Embryonic facial prominence (tissue), 1 donor: Measurements from ENCODE around the gene PRR5L.
"Not testable (repeated sequence)": the region's sequence is repeated elsewhere in the genome, so short reads cannot be mapped to it uniquely, and the experiment has no call there.

Source experiments
- DNase-seq: peaks from one replicate; pipeline ENCODE4 v3.0.0-alpha.2; 2016; ENCODE audit errors: extremely low spot score

PRR5L gene

GRCh38 chr11:36460220-36460619, 164.1 kb downstream of the PRR5L start:
- DNase-seq = no peak

GRCh38 chr11:36462321-36462720, 166.2 kb downstream of the PRR5L start:
- DNase-seq = no peak

DNA sequence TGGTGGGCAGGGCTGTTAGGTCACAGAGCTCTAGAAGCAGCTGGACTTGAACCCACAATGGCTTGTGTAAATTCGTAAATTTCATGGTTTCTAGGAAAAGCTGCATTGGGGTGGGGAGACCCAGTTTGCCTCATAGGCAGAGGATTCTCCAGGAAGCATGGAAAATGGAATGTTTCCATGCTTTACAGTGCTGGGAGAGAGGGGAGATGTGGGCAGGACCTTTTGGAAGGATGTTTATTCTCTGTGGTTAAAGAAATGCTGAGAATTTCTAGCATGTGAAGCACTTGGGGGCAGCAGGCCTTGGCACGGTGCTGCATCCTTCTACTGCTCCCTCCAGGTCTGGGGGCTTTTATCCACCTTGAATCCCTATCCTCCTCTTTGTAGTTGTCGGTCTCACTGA, 167.7 kb downstream of the PRR5L start:
- DNase-seq = no peak

- no peak for DNase-seq
Observed at GRCh38 chr11:36464720-36465119, 168.6 kb downstream of the PRR5L start.

DNA sequence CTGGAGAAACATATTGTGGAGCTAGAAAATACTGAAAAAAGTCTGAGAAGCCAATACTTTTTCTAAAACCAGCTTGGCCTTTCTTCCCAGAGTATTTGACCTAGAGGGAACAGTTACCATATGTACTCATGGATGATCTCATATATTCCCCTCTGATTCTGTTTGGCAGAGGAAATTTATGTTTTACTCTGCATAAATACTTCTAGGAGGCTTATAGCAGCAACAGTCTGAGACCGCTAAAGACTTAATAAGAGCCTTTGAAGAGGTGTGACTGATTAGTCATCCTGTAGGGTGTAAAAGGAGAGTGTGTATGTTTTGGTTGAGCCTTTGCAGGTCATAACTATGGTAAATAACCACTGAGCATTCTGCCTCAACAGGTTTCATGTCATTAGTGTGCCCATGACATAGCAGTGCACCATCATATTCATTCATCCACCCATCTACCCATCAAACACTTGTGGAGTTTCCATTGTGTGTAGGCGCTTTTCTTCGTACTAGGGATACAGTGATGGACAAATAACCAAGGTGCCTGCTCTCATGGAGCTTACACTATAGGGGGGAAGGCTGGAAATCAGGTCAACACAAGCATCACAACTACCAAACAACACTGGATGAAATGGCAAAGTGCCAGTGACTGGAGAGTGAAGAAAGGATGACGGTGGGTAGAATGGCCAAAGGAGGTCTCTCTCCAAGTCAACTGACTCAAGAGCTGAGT, 169.5 kb downstream of the PRR5L start:
- no peak for DNase-seq

- no peak for DNase-seq
Observed at GRCh38 chr11:36467012-36467411, 170.9 kb downstream of the PRR5L start.

- no peak for DNase-seq
Observed at GRCh38 chr11:36467916-36468315, 171.8 kb downstream of the PRR5L start.

- no peak for DNase-seq
Observed at GRCh38 chr11:36469063-36469462, 173.0 kb downstream of the PRR5L start.

DNA sequence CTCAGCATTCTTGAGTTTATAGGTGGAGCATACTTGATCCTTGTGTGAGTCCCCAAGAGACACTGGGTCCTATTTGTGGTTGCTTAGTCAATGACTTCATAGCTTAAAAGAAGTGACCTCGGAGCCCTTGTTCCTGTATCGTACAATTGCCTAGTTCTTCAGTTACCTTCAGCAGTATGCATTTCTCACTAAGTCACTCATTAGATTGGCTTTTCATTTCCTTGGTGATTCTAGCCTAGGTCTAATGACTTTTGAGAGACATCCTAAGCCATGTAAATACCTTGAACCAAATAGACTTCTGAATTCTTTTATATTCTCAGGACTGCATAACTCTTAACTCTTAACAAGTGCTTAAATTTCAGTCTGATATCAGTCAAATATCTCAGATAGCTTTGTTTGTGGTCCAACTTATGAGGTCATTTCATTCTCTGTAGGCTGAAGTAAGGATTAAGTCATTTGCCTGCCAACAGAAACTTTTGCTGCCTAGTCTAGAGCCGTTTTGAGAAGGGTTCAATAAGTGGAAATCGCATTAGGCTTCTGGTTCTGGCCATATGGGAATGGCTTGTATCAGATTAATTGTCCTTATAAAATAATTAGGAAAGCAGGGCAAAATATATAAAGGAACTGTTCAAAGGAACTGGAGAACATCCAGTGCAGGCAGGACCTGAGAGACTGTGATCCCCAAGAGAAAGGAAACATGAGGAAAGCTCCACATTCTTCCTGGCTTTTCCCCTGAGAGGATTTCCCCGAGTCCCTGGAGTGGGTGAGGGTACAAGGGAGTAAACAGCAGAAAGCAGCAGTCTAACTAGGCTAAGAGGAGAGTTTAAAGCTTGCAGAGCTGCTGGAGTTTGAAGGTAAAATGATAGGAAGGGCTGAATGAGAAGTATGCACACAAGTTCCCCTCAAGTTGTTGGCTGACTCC, 174.1 kb downstream of the PRR5L start:
- no peak for DNase-seq

- DNase-seq = no peak
Observed at GRCh38 chr11:36471577-36471976, 175.5 kb downstream of the PRR5L start.

DNA sequence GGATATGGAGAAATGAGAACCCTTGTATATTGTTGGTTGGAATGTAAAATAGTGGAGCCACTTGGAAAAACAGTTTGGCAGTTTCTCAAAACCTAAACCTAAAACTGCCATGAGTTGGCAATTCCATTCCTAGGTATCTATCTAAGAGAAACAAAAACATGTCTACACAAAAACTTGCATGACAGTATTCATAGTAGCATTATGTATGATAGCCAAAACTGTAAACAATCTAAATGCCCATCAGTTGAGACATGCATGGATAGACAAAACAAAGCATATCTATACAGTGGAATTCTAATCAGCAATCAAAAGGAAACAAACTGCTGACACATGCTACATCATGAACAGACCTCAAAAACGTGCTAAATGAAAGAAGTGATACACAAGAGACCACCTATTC, 179.1 kb downstream of the PRR5L start:
- no peak for DNase-seq

DNA sequence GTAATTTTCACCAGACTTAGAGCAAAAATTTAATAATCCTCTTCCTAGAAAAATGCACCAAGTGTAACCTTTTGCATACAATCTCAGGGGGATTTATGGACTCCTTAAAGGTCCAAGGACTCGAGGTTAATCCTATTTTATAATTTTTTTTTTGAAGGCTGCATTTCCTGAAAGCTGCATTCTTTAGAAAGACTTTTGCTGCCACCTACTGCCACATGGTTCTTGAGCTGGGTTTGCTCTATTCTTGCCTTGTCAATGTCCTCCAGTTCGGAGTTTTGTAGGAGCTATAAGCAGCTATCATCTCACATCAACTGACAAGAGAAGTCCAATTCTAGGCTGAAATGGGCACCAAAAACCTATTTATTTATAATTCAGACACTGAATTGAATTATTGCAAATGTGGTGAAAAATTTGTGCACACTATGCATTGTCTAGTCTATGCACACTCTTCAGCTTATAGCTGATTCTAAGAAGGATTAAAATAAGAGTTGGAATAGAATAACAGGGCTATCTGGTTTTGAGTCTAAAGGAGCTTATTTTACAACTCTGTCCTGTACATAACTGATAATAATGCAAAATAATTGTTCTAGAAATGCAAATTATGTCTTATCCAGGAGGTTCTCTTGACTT, 182.7 kb downstream of the PRR5L start:
- DNase-seq = peak; percentile 53

DNA sequence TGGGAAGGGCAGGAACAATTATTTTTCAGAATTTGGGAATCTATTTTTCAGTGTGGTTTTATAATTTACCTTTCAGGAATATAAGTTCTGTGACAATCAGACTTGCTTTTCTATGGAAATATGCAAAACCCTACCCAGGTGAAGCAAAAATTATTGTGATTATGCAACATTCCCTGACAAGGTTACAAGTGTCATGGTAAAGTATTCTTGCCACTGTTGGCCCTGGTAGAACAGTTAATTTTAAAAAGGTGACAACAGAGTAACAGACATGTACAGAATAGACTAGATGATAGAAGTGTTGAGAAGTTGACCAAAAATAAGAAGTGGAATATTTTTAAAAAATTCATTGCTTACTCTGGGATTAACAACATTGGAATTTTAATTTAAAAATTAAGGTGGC, 184.7 kb downstream of the PRR5L start:
- no peak for DNase-seq

DNA sequence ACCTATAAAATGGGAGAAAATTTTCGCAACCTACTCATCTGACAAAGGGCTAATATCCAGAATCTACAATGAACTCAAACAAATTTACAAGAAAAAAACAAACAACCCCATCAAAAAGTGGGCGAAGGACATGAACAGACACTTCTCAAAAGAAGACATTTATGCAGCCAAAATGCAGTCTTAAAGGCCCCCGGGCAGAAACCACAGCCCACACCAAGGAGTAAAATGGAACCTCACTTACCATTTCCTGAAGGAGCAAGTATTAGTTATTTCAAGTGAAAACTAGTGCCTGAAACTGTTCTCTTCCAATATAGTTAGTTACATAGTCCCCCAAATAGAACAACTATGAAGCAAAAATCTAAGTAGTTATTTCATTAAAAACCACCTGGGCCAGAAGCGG, 187.0 kb downstream of the PRR5L start:
- DNase-seq = not testable (repeated sequence)

DNA sequence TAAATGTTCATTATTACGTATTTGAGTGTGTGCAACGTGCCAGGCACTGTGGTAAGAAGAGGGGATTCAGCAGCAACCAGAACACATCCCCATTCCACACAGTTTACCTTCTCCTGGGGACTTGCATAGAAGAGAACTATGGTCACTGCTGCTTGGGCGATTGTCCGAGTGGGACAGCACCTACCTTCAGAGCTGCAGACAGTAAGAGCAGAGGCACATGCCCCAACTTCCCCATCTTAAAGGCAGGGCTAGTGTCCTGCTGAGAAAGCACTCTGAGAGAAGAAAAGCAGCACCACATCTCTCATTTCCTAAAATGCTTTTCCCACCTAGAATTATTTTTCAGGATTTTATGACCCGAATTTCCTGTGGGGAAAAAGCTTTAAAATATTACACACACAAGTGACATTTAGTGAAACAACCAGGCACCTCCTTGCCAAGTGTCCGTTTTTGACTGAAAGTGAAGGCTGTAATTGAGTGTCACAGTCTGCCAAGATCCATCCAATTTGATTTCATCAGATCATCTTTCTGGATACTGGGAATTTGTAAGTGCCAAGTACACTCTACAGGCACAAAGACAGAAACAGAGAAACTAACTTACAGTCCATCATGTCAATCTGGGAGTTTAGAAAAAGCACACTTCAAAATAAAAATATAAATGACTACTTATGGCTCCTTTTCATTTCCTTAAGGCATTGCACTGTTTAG, 189.4 kb downstream of the PRR5L start:
- DNase-seq = no peak

DNA sequence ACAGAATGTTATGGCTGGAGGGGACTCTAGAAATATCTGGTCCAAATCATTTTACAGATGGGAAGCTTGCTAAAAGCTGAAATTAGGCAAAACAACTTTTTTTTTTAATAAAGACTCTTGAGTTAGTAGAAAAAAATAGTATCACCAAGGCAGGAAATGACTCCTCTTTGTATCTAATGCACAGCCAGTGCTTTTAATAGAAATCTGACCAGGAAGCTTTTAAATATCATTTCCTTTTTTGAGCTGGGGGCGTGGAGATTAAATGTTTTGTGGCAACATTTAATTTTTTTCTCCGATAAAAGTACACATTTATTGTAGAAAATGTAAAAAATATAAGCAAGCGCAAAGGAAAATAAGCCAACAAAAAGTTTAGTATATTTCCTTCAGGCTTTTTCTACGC, 191.5 kb downstream of the PRR5L start:
- no peak for DNase-seq

DNA sequence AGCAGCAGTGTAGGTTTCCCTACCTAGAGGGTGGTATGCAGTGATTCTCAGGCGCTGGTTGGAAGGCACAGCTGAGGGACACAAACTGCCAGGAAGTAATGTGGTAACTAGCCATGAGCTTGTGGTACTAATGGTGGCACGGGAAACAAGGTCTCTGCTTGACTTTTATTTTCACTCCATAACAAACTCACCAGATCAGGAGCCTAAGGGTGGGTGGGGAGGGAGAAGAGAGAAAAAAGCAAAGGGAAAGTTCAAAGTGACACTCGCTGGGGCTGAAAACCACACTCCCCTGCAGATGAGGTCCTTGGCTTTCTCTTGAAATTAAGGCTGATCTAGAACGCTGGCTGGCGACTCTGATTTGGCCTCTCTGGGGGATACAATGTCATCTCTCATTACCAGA, 192.0 kb downstream of the PRR5L start:
- no peak for DNase-seq

DNA sequence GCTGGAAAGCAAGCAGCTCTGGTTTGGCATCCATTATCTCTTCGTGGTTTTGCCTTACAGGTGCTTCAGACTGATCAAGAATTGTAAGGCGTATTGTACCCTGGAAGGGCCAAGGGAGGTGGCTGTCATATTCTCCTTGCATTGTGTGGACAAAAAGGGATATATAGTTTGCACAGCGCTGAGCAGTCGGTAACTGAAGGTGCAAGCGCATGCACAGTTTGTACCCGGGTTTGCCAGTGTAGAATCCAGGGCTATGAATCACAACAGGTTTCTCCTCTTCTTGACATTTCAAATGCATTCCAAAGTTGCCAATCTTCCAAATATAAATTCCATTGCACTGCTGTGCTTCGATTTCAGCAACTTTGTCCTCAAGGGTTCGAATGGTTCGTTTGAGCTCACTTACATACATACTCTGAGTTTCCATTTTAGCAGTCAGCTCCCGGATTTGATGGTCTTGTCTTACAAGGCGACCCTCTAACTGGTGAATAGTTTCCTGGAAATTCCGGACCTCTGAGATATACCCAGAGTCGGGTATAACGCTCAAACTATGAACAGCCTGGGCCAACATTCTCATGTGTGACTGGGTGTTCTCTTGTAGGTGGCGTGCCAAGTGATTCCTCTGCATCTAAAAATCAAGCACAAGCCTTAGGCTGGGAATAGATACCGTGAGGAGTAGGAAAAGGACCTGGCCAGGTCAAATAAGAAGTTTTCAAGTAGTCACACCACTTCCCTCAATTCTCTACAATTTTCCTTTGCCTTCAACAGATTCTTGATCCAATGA, 194.1 kb downstream of the PRR5L start:
- DNase-seq = no peak

GRCh38 chr11:36492724-36493304, 196.7 kb downstream of the PRR5L start:
- DNase-seq = no peak

GRCh38 chr11:36493332-36493731, 197.2 kb downstream of the PRR5L start:
- DNase-seq = no peak

DNA sequence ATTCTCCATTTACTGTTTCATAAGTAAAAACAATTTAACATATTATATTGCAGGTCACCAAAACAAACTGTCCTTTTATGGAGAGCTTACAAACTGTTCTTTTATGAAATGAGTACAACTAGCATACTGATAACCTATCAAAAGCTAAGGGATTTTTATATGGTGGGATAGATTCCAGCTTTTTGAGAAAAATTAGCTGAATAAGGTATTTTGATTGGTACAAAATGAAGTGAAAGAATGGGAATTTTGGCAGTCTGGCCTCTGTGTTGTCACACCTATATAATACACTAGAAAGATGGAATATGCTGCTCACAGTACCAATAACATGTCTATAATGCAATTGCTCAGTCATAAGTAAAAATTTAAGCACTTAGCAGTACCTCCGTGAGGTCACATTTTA, 202.6 kb downstream of the PRR5L start:
- no peak for DNase-seq
